ENCODE results near the gene NPFFR2.
"Not testable (repeated sequence)": the region's sequence is repeated elsewhere in the genome, so short reads cannot be mapped to it uniquely, and the experiment has no call there.

The NPFFR2 gene

GRCh38 chr4:72031868-72032608 lies at the start of gene NPFFR2:
Gene NPFFR2 (plus strand): TSS chr4:72032000. CDS start chr4:72128592, 96,592 bp downstream.
- FAIRE-seq, result no peak

- no peak for FAIRE-seq
These were observed 39.1 kb upstream of the NPFFR2 start for GRCh38 chr4:71992571-71993312.

- FAIRE-seq, result no peak
These were observed 37.2 kb upstream of the NPFFR2 start for GRCh38 chr4:71994559-71994958.

- no peak for FAIRE-seq
These were observed 36.5 kb upstream of the NPFFR2 start for GRCh38 chr4:71995297-71995696.

- no peak for FAIRE-seq
These were observed 25.2 kb upstream of the NPFFR2 start for GRCh38 chr4:72006586-72006985.

- FAIRE-seq, result no peak
These were observed 19.9 kb upstream of the NPFFR2 start for GRCh38 chr4:72011906-72012305.

GRCh38 chr4:72016011-72016410 lies 15.8 kb upstream of the NPFFR2 start:
- no peak for FAIRE-seq

GRCh38 chr4:72019688-72020087 lies 12.1 kb upstream of the NPFFR2 start:
- no peak for FAIRE-seq

- no peak for FAIRE-seq
These were observed 9.2 kb upstream of the NPFFR2 start for GRCh38 chr4:72022553-72022952.

- no peak for FAIRE-seq
These were observed 23.8 kb downstream of the NPFFR2 start for GRCh38 chr4:72055566-72055965.

GRCh38 chr4:72063726-72064125 lies 31.9 kb downstream of the NPFFR2 start:
- no peak for FAIRE-seq

- no peak for FAIRE-seq
These were observed 35.3 kb downstream of the NPFFR2 start for GRCh38 chr4:72067051-72067450.

- no peak for FAIRE-seq
These were observed 42.0 kb downstream of the NPFFR2 start for GRCh38 chr4:72073816-72074215.

GRCh38 chr4:72076562-72076961 lies 44.8 kb downstream of the NPFFR2 start:
- FAIRE-seq, result no peak

- no peak for FAIRE-seq
These were observed 45.5 kb downstream of the NPFFR2 start for GRCh38 chr4:72077346-72077745.

GRCh38 chr4:72084587-72085011 lies 52.8 kb downstream of the NPFFR2 start:
- FAIRE-seq, result no peak

GRCh38 chr4:72090606-72091005 lies 58.8 kb downstream of the NPFFR2 start:
- FAIRE-seq, result not testable (repeated sequence)

GRCh38 chr4:72094059-72094797 lies 62.4 kb downstream of the NPFFR2 start:
- no peak for FAIRE-seq

GRCh38 chr4:72107456-72107855 lies 75.7 kb downstream of the NPFFR2 start:
- FAIRE-seq, result no peak

- no peak for FAIRE-seq
These were observed 77.6 kb downstream of the NPFFR2 start for GRCh38 chr4:72109364-72109763.

GRCh38 chr4:72109959-72110497 lies 78.2 kb downstream of the NPFFR2 start:
- FAIRE-seq, result no peak

- FAIRE-seq, result no peak
These were observed 79.1 kb downstream of the NPFFR2 start for GRCh38 chr4:72110886-72111285.

GRCh38 chr4:72111863-72112262 lies 80.1 kb downstream of the NPFFR2 start:
- no peak for FAIRE-seq
